Subcutaneous abdominal adipose tissue (tissue), 5 donors: Measurements from ENCODE around the gene ZNF423.

Source experiments
- H3K27ac ChIP-seq: one replicate; pipeline ENCODE4 v1.7.0; 2013; ENCODE audit warnings: low read depth, mild to moderate bottlenecking, inconsistent platforms, low read length, moderate library complexity
- H3K27me3 ChIP-seq, 5 donors: one replicate each; pipeline ENCODE4 v1.7.0; 2013; ENCODE audit warnings: low read length in 5 of 5, inconsistent platforms in 1 of 5; ENCODE audit not compliant: control insufficient read depth in 5 of 5, insufficient read depth in 4 of 5
- H3K36me3 ChIP-seq, 5 donors: one replicate each; pipeline ENCODE4 v1.7.0; 2013; ENCODE audit warnings: low read length in 5 of 5; ENCODE audit not compliant: control insufficient read depth in 5 of 5, insufficient read depth in 5 of 5
- H3K4me1 ChIP-seq, 5 donors: one replicate each; pipeline ENCODE4 v1.7.0; 2013; ENCODE audit warnings: low read length in 5 of 5, mild to moderate bottlenecking in 3 of 5, moderate library complexity in 1 of 5; ENCODE audit not compliant: control insufficient read depth in 5 of 5, insufficient read depth in 5 of 5
- H3K4me3 ChIP-seq, 5 donors: one replicate each; pipeline ENCODE4 v1.7.0; 2013; ENCODE audit warnings: low read length in 5 of 5, low read depth in 1 of 5
- H3K9ac ChIP-seq, 5 donors: one replicate each; pipeline ENCODE4 v1.7.0; 2013; ENCODE audit warnings: low read length in 5 of 5, mild to moderate bottlenecking in 4 of 5, moderate library complexity in 3 of 5
- H3K9me3 ChIP-seq, 5 donors: one replicate each; pipeline ENCODE4 v1.7.0; 2013; ENCODE audit warnings: low read length in 5 of 5; ENCODE audit not compliant: control insufficient read depth in 5 of 5
- donor health status: healthy.
- donor health status: healthy.
- donor health status: healthy.
- donor health status: healthy.
- donor health status: healthy.

The ZNF423 gene

DNA sequence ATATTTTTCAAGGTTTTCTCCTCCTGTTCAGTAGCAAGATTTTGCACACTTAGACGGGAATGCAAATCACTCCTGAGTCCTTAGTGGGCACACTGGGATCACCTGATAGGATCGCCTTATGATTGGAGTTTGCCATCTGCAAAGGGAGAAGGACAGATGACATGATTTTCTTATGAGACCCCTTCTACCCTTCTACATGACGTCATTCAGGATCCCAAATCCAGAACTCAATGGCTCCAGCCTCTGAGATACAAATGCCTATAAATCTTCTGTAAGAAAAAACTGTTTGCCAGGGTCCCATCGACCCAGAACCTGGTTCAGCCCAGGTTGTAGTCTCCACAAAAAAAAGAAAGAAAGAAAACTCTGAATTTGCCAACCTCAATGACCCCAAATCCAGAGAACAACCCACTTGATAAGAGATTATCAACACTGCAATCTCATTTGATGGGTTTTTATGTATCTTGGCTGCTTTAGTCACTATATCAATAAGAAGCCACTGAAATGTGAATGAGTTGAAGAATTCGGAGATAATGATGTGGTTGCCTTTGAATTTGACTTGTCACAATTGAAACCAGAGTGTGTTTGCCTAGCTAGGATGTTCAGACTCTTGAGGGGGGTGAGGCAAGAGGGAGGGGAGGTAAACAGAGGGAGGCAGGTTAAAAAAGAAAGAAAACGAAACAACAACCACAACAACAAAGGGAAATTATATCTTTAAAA is 6.7 kb downstream of the ZNF423 start:
- no peaks in the 10 kb centered on the region for H3K27me3 ChIP-seq
- no peaks in the 10 kb centered on the region for H3K9me3 ChIP-seq
- H3K4me1 ChIP-seq: peaks cover 4 to 46% (median 42%) of the 10 kb centered on the region in 5 donors
- H3K9ac ChIP-seq: no peak overlapping the region
- H3K4me3 ChIP-seq: no peak overlapping the region
- no peak overlapping the region for H3K27ac ChIP-seq
- peaks cover 0 to 6% (median 0%) of the 10 kb centered on the region in 5 donors for H3K36me3 ChIP-seq

GRCh38 chr16:49848530-49848929 is 7.4 kb downstream of the ZNF423 start:
- H3K4me1 ChIP-seq: peaks cover 4 to 45% (median 36%) of the 10 kb centered on the region in 5 donors
- no peak overlapping the region for H3K9ac ChIP-seq
- H3K36me3 ChIP-seq: peaks cover 0 to 6% (median 0%) of the 10 kb centered on the region in 5 donors
- H3K27me3 ChIP-seq: no peaks in the 10 kb centered on the region
- no peaks in the 10 kb centered on the region for H3K9me3 ChIP-seq
- H3K4me3 ChIP-seq: no peak overlapping the region
- no peak overlapping the region for H3K27ac ChIP-seq

- Histone ChIP-seq H3K4me3 (no peak overlapping the region), H3K9me3 (no peaks in the 10 kb centered on the region), H3K27me3 (no peaks in the 10 kb centered on the region), H3K9ac (no peak overlapping the region), H3K36me3 (peaks cover 0 to 6% (median 0%) of the 10 kb centered on the region in 5 donors), H3K4me1 (peaks cover 8 to 40% (median 33%) of the 10 kb centered on the region in 5 donors), H3K27ac (no peak overlapping the region)
Observed at GRCh38 chr16:49846800-49847199, 9.1 kb downstream of the ZNF423 start.

GRCh38 chr16:49844359-49844758 is 11.6 kb downstream of the ZNF423 start:
- Histone ChIP-seq H3K4me1 (peaks cover 4 to 26% (median 25%) of the 10 kb centered on the region in 5 donors), H3K9me3 (no peaks in the 10 kb centered on the region), H3K27me3 (no peaks in the 10 kb centered on the region), H3K36me3 (peaks cover 0 to 6% (median 0%) of the 10 kb centered on the region in 5 donors), H3K27ac (no peak overlapping the region), H3K4me3 (no peak overlapping the region), H3K9ac (no peak overlapping the region)

- Histone ChIP-seq H3K36me3 (peaks cover 0 to 6% (median 0%) of the 10 kb centered on the region in 5 donors), H3K4me1 (peaks cover 4 to 30% (median 29%) of the 10 kb centered on the region in 5 donors), H3K9me3 (no peaks in the 10 kb centered on the region), H3K27ac (peak overlapping the region; percentile 8), H3K4me3 (no peak overlapping the region), H3K9ac (no peak overlapping the region), H3K27me3 (no peaks in the 10 kb centered on the region)
Observed at GRCh38 chr16:49843758-49844157, 12.2 kb downstream of the ZNF423 start.

- Histone ChIP-seq H3K4me1 (peaks cover 4 to 34% (median 33%) of the 10 kb centered on the region in 5 donors), H3K9ac (peak overlapping the region in 1 of 5 donors; percentile 9), H3K27ac (peak overlapping the region; percentile 8), H3K9me3 (no peaks in the 10 kb centered on the region), H3K4me3 (no peak overlapping the region), H3K36me3 (peaks cover 0 to 6% (median 0%) of the 10 kb centered on the region in 5 donors), H3K27me3 (no peaks in the 10 kb centered on the region)
Observed at GRCh38 chr16:49842972-49843371, 12.9 kb downstream of the ZNF423 start.

GRCh38 chr16:49839017-49839825 is 16.7 kb downstream of the ZNF423 start:
- Histone ChIP-seq H3K4me1 (peaks cover 16 to 67% (median 61%) of the 10 kb centered on the region in 5 donors), H3K4me3 (no peak overlapping the region), H3K36me3 (no peaks in the 10 kb centered on the region), H3K9me3 (no peaks in the 10 kb centered on the region), H3K27me3 (no peaks in the 10 kb centered on the region), H3K9ac (peak overlapping the region in 2 of 5 donors; percentile 36 to 50), H3K27ac (no peak overlapping the region)

GRCh38 chr16:49838441-49839016 is 17.4 kb downstream of the ZNF423 start:
- Histone ChIP-seq H3K4me3 (no peak overlapping the region), H3K27me3 (no peaks in the 10 kb centered on the region), H3K4me1 (peaks cover 20 to 73% (median 68%) of the 10 kb centered on the region in 5 donors), H3K36me3 (no peaks in the 10 kb centered on the region), H3K9me3 (no peaks in the 10 kb centered on the region), H3K9ac (peak overlapping the region in 1 of 5 donors; percentile 53), H3K27ac (peak overlapping the region; percentile 85)

DNA sequence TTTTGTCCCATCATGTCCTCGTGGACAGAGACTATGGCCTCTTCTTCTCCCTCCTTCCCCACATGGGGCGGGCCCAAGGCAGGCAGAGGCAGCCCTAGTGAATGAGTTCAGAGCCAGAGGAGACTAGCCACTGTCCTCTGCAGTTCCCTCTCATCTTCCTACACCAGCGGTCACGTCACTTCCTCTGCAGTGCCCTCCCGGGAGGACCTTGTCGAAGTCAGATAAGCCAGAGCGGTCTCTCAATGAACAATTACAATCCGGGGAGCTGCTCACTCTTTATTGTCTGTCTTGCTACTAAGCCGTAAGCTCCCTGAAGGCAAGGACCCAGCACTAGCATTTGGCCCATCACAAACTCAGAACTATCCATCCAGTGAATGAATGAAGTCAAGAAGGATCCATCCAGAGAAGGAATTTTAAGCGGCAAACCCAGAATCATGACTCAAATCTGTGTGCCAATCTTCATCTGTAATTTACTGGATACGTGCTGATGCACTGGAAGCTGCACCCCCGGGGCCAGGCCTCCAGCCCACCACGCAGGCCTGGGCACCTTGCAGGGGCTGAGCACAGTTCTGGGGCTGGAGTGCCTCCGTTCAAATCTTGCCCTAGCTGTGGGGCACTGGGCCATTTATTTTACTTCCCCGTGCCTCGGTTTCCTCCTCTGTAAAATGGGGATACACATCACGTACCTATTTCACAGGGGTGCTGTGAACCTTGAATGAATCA is 18.1 kb downstream of the ZNF423 start:
- H3K27me3 ChIP-seq: no peaks in the 10 kb centered on the region
- H3K27ac ChIP-seq: peak overlapping the region; percentile 85
- no peaks in the 10 kb centered on the region for H3K36me3 ChIP-seq
- no peak overlapping the region for H3K4me3 ChIP-seq
- peaks cover 18 to 73% (median 68%) of the 10 kb centered on the region in 5 donors for H3K4me1 ChIP-seq
- H3K9me3 ChIP-seq: no peaks in the 10 kb centered on the region
- H3K9ac ChIP-seq: peak overlapping the region in 1 of 5 donors; percentile 53
